Brain microvascular endothelial cell (primary cell): Measurements from ENCODE around the gene PDF.

Source experiments
- DNase-seq: peaks from one replicate; pipeline ENCODE4 v3.0.0-alpha.2; 2020
- H3K27ac ChIP-seq: fragments of 250-450 bp; sonication (Bioruptor Pico); 2 replicates; pipeline ENCODE4 v1.5.1; 2020; ENCODE audit warnings: mild to moderate bottlenecking, moderate library complexity
- H3K27me3 ChIP-seq: fragments of 250-450 bp; sonication (Bioruptor Pico); replicated peaks from 2 replicates; pipeline ENCODE4 v1.5.1; 2020; ENCODE audit warnings: mild to moderate bottlenecking
- H3K36me3 ChIP-seq: fragments of 250-450 bp; sonication (Bioruptor Pico); replicated peaks from 2 replicates; pipeline ENCODE4 v1.5.1; 2020; ENCODE audit warnings: mild to moderate bottlenecking
- H3K4me3 ChIP-seq: 2 replicates; pipeline ENCODE4 v1.5.1; 2011; ENCODE audit warnings: low read depth, mild to moderate bottlenecking, control low read depth, low read length, moderate library complexity
- CTCF ChIP-seq: IDR thresholded peaks from 2 replicates; pipeline ENCODE4 v1.5.1; 2011; ENCODE audit warnings: low read depth, mild to moderate bottlenecking, moderate library complexity, low read length, control low read depth, inconsistent platforms; ENCODE audit errors: missing control alignments
- in situ Hi-C: cut with HindIII; loops from 2 replicates; pipeline ENCODE4 v1.10.0; 2017; ENCODE audit warnings: low sequenced_read_pairs, low pct_ligation_motif_present

Gene PDF

GRCh38 chr16:69338557-69339288 is 8.3 kb upstream of the PDF start:
- DNase-seq: no peak

GRCh38 chr16:69334696-69335095 is 4.3 kb upstream of the PDF start:
- no peak for TF ChIP-seq CTCF
- no peaks in the 10 kb centered on the region for H3K27me3 ChIP-seq
- no peak for DNase-seq
- H3K27ac ChIP-seq: no peak overlapping the region
- H3K36me3 ChIP-seq: peaks cover 35% of the 10 kb centered on the region
- in situ Hi-C loops: no loop called here
- H3K4me3 ChIP-seq: no peak overlapping the region

More at GRCh38 chr16:69338557-69339288, 8.3 kb upstream of the PDF start:
- peak overlapping the region; percentile 78 for H3K4me3 ChIP-seq
- H3K27me3 ChIP-seq: no peaks in the 10 kb centered on the region
- no peak for TF ChIP-seq CTCF
- H3K36me3 ChIP-seq: peaks cover 38% of the 10 kb centered on the region
- in situ Hi-C loops: no loop called here
- peak overlapping the region; percentile 87 for H3K27ac ChIP-seq

GRCh38 chr16:69329369-69330285 is 761 bp downstream of the PDF start:
- Histone ChIP-seq H3K36me3 (peaks cover 56% of the 10 kb centered on the region), H3K27me3 (no peaks in the 10 kb centered on the region), H3K27ac (peak overlapping the region; percentile 45), H3K4me3 (peak overlapping the region; percentile 74)
- DNase-seq: no peak
- in situ Hi-C loops: no loop called here
- no peak for TF ChIP-seq CTCF

GRCh38 chr16:69328854-69329316 is 1.5 kb downstream of the PDF start:
- TF ChIP-seq CTCF: no peak
- no peak for DNase-seq
- H3K27me3 ChIP-seq: no peaks in the 10 kb centered on the region
- peak overlapping the region; percentile 17 for H3K27ac ChIP-seq
- peak overlapping the region; percentile 74 for H3K4me3 ChIP-seq
- peaks cover 57% of the 10 kb centered on the region for H3K36me3 ChIP-seq
- in situ Hi-C loops: no loop called here

- no peaks in the 10 kb centered on the region for H3K27me3 ChIP-seq
- no peak overlapping the region for H3K27ac ChIP-seq
- no peak overlapping the region for H3K4me3 ChIP-seq
- peaks cover 63% of the 10 kb centered on the region for H3K36me3 ChIP-seq
- TF ChIP-seq CTCF: no peak
- no peak for DNase-seq
- in situ Hi-C loops: no loop called here
Observed at GRCh38 chr16:69327585-69328310, 2.6 kb downstream of the PDF start.
